HUES64 (cell line): ENCODE measurements around the gene ZNF438.

ENCODE experiments used
- H3K27ac ChIP-seq: 2 replicates; pipeline ENCODE4 v1.7.0; 2013; ENCODE audit warnings: low read depth, low read length, inconsistent platforms
- H3K27me3 ChIP-seq: 2 replicates; pipeline ENCODE4 v1.6.1; 2013; ENCODE audit warnings: mild to moderate bottlenecking, low read length; ENCODE audit not compliant: insufficient read depth
- H3K36me3 ChIP-seq: 2 replicates; pipeline ENCODE4 v1.6.1; 2013; ENCODE audit warnings: mild to moderate bottlenecking, low read length; ENCODE audit not compliant: insufficient read depth
- H3K4me1 ChIP-seq: 2 replicates; pipeline ENCODE4 v1.6.1; 2013; ENCODE audit warnings: mild to moderate bottlenecking, low read length, moderate library complexity; ENCODE audit not compliant: insufficient read depth
- H3K4me3 ChIP-seq: 2 replicates; pipeline ENCODE4 v1.5.1; 2013; ENCODE audit warnings: mild to moderate bottlenecking, low read length, moderate library complexity
- H3K9ac ChIP-seq: 2 replicates; pipeline ENCODE4 v1.6.1; 2013; ENCODE audit warnings: mild to moderate bottlenecking, low read depth, low read length
- H3K9me3 ChIP-seq: 2 replicates; pipeline ENCODE4 v1.6.1; 2013; ENCODE audit warnings: low read depth, low read length; ENCODE audit not compliant: insufficient read depth
- WGBS: fragments of 150-250, 120-280 bp; methylation state at CpG from one replicate; pipeline ENCODE4 v1.1.7; 2013; ENCODE audit warnings: missing lambda C conversion rate; 5-methylcytosine and 5-hydroxymethylcytosine counted together

The ZNF438 gene

GRCh38 chr10:30830315-30831230, 201.1 kb downstream of the ZNF438 start:
- no peaks in the 10 kb centered on the region for H3K36me3 ChIP-seq
- H3K4me3 ChIP-seq = no peak overlapping the region
- H3K9me3 ChIP-seq = no peaks in the 10 kb centered on the region
- H3K4me1 ChIP-seq = peaks cover 11% of the 10 kb centered on the region
- H3K9ac ChIP-seq = no peak overlapping the region
- no peak overlapping the region for H3K27ac ChIP-seq
- H3K27me3 ChIP-seq = no peaks in the 10 kb centered on the region
- whole genome bisulfite sequencing = 80% methylated on average over 14 of the region's 14 CpGs

DNA sequence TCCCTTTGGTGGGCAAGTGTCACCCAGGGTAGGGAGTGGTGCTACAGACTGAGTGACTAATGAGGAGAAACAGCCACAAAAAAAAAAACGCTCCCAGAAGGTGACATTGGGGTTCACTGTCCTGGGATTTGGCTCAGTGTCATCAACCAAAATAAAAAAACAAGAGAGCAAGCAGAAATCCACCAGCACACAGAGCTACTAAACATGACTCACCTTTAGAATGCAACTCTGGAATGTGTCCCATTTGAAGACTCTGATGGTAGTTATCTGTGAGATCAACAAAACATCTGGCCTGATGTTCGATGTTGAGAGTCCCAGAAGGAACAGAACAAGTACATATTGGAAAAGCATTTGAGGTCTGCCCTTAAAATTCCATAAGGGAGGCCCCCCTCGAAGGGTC, 201.8 kb downstream of the ZNF438 start:
- Histone ChIP-seq H3K27me3 (peaks cover 5% of the 10 kb centered on the region; the same call in 1 of the 2 replicates), H3K9ac (no peak overlapping the region), H3K4me3 (no peak overlapping the region), H3K27ac (no peak overlapping the region), H3K4me1 (peaks cover 12% of the 10 kb centered on the region), H3K36me3 (no peaks in the 10 kb centered on the region), H3K9me3 (no peaks in the 10 kb centered on the region)
- WGBS = 93% methylated on average over 3 of the region's 3 CpGs

GRCh38 chr10:30828680-30829079, 203.0 kb downstream of the ZNF438 start:
- Histone ChIP-seq H3K9me3 (no peaks in the 10 kb centered on the region), H3K27me3 (peaks cover 5% of the 10 kb centered on the region; the same call in 1 of the 2 replicates), H3K27ac (no peak overlapping the region), H3K36me3 (no peaks in the 10 kb centered on the region), H3K4me3 (no peak overlapping the region), H3K9ac (no peak overlapping the region), H3K4me1 (peaks cover 12% of the 10 kb centered on the region)
- 87% methylated on average over 4 of the region's 4 CpGs for WGBS

GRCh38 chr10:30828164-30828563, 203.5 kb downstream of the ZNF438 start:
- no peak overlapping the region for H3K9ac ChIP-seq
- peaks cover 5% of the 10 kb centered on the region; the same call in 1 of the 2 replicates for H3K27me3 ChIP-seq
- H3K4me1 ChIP-seq = peaks cover 8% of the 10 kb centered on the region
- H3K4me3 ChIP-seq = no peak overlapping the region
- H3K27ac ChIP-seq = no peak overlapping the region
- H3K9me3 ChIP-seq = no peaks in the 10 kb centered on the region
- no peaks in the 10 kb centered on the region for H3K36me3 ChIP-seq
- 98% methylated on average over 9 of the region's 10 CpGs for WGBS

GRCh38 chr10:30827531-30828120, 204.0 kb downstream of the ZNF438 start:
- Histone ChIP-seq H3K9ac (no peak overlapping the region), H3K27ac (no peak overlapping the region), H3K27me3 (peaks cover 5% of the 10 kb centered on the region; the same call in 1 of the 2 replicates), H3K4me3 (no peak overlapping the region), H3K36me3 (no peaks in the 10 kb centered on the region), H3K4me1 (peaks cover 8% of the 10 kb centered on the region), H3K9me3 (no peaks in the 10 kb centered on the region)
- WGBS = 86% methylated on average over 7 of the region's 8 CpGs

DNA sequence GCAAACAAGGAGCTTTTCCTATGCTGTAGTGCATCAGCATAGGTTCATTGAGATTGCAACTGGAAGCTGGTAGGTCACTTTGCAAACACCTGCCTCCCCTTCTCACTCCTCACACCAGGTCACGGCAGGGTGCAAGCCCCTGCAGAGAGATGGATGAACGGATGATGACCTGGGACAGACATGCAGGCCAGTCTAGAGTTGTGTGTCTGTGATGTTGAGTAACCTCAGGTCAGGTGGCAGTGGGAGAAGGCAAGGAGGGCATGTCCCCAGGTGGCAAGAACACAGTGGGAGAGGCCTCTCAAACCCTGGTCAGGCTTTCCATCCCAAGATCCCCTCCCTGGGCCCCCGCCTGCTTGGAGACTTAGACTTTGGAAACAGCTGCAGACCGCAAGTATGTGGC, 205.0 kb downstream of the ZNF438 start:
- no peaks in the 10 kb centered on the region for H3K9me3 ChIP-seq
- H3K27me3 ChIP-seq = peaks cover 5% of the 10 kb centered on the region; the same call in 1 of the 2 replicates
- H3K27ac ChIP-seq = no peak overlapping the region
- no peak overlapping the region for H3K9ac ChIP-seq
- WGBS = 64% methylated on average over 4 of the region's 4 CpGs
- H3K36me3 ChIP-seq = no peaks in the 10 kb centered on the region
- H3K4me3 ChIP-seq = no peak overlapping the region
- H3K4me1 ChIP-seq = peaks cover 8% of the 10 kb centered on the region

DNA sequence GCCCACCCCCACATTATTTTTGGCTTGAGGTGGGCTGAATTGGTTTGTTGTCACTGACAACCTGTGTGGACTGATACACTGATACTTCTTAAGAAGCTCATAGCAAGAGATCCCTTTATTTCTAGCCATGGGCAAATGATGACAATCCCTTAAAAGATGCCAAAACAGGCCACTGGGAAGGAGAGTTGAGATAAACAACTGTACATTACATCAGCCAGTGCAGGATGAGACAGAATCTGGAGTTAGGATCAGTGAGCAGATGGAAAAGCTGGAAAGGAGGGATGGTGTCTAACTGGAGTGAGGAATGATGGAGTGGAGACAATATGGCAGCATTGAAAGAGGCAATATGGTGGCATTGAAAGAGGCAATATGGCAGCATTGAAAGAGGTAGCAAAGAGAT, 206.2 kb downstream of the ZNF438 start:
- H3K27ac ChIP-seq = no peak overlapping the region
- no peak overlapping the region for H3K9ac ChIP-seq
- H3K27me3 ChIP-seq = peaks cover 11% of the 10 kb centered on the region; the same call in 1 of the 2 replicates
- H3K36me3 ChIP-seq = no peaks in the 10 kb centered on the region
- peaks cover 7% of the 10 kb centered on the region for H3K4me1 ChIP-seq
- no peaks in the 10 kb centered on the region for H3K9me3 ChIP-seq
- H3K4me3 ChIP-seq = no peak overlapping the region

GRCh38 chr10:30825022-30825421, 206.6 kb downstream of the ZNF438 start:
- peaks cover 11% of the 10 kb centered on the region; the same call in 1 of the 2 replicates for H3K27me3 ChIP-seq
- H3K9me3 ChIP-seq = no peaks in the 10 kb centered on the region
- no peak overlapping the region for H3K27ac ChIP-seq
- no peaks in the 10 kb centered on the region for H3K36me3 ChIP-seq
- no peak overlapping the region for H3K4me3 ChIP-seq
- peaks cover 4% of the 10 kb centered on the region; the same call in 1 of the 2 replicates for H3K4me1 ChIP-seq
- WGBS = 83% methylated on average over 3 of the region's 3 CpGs
- H3K9ac ChIP-seq = no peak overlapping the region

GRCh38 chr10:30823651-30824050, 208.0 kb downstream of the ZNF438 start:
- H3K9me3 ChIP-seq = no peaks in the 10 kb centered on the region
- H3K27me3 ChIP-seq = peaks cover 11% of the 10 kb centered on the region; the same call in 1 of the 2 replicates
- H3K4me3 ChIP-seq = no peak overlapping the region
- H3K27ac ChIP-seq = no peak overlapping the region
- peaks cover 7% of the 10 kb centered on the region; the same call in 1 of the 2 replicates for H3K4me1 ChIP-seq
- no peak overlapping the region for H3K9ac ChIP-seq
- WGBS = 96% methylated on average over 2 of the region's 2 CpGs
- H3K36me3 ChIP-seq = no peaks in the 10 kb centered on the region

DNA sequence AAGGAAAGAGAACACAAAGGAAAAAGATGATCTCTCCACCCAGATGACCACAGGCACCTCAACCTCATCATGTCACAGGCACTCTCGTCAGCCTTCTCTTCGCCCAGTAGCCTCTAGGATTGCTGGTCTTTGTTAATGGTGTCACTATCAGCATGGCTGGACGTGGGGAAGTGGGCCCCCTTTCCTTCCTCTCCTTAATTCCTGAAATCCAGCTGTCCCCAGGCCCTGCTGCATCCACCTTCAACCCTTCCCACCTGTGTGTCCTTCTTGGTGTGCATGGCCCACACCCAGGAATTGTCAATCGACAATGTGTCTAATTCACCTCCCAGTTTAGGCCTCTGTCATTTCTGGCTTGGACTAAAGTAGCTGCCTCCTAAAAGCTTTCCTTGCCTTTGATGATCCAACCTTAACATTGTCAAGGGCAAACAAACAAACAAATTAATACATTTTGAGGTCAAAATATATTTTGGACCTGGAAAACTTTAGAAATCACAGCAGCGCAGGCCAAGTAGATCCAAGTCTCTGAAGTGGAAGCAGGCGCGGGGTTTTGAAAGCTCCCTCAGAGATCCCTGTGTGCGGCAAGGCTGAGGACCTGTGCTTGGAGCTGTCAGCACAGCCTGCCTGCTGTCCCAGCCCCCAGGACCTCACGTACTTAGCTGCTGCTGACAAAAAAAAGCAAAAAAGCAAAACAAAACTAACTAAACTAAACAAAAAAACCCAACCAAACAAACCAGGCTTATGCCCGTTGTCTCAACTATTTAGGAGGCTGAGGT, 208.8 kb downstream of the ZNF438 start:
- H3K9me3 ChIP-seq = no peaks in the 10 kb centered on the region
- no peak overlapping the region for H3K9ac ChIP-seq
- peaks cover 7% of the 10 kb centered on the region; the same call in 1 of the 2 replicates for H3K4me1 ChIP-seq
- no peaks in the 10 kb centered on the region for H3K36me3 ChIP-seq
- no peak overlapping the region for H3K27ac ChIP-seq
- peaks cover 11% of the 10 kb centered on the region; the same call in 1 of the 2 replicates for H3K27me3 ChIP-seq
- 93% methylated on average over 10 of the region's 10 CpGs for WGBS
- no peak overlapping the region for H3K4me3 ChIP-seq
